ENCODE results near the gene CYP3A5. TPM values are rescaled to one million over a fixed set of nuclear protein-coding genes. Genes with fewer than 3 reads are reported as not detected.
A peak's percentile ranks its signal among the peaks of the same experiment; 100 is the strongest.

Gene CYP3A5
- total and polyA plus RNA-seq, 9 of the 15 experiments (the other 6 are each of a cell fraction or from before 2014, with no cell fraction given), result 0.73 to 2.8 (median 1.5) TPM

DNA sequence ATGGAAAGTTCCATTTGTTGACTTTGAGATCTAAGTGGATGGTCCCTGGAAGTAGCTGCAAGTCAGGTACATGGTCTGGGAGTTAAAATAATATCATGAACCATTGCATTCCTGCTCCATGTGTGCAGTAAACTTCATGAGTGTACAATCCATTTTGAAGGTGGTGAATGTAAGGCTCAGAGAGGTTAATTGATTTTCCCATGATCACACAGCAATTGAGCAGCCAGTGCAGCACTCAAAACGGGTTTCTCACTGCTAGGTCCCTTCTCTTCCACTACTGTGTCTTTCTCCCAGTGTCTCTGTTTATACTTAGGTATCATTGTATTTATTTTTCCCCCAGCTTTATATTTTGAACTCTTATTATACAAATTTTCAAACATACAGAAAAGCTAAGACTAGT, 53.1 kb downstream of the CYP3A5 start (continued):
- TF ChIP-seq RCOR1 (IDR thresholded peaks at IDR 0.05; ENCODE audit: borderline replicate concordance in 1 of 2, low read depth in 2 of 2, low read length in 2 of 2) (peak in 1 of 2 experiments; percentile 21; a peak in 1 of 4 replicates), SMC3 (conservative IDR thresholded peaks at IDR 0.05; ENCODE audit: insufficient read depth, low read depth, low read length) (no peak), ADNP (tag; IDR thresholded peaks at IDR 0.05) (0 out of 2 replicates have a peak, but pooled peaks have one; percentile 41), ATF1 (CRISPR knock-in tag; IDR thresholded peaks at IDR 0.05) (no peak), ATF1 (tag; IDR thresholded peaks at IDR 0.05) (no peak), NR2F6 (CRISPR knock-in tag; IDR thresholded peaks at IDR 0.05) (no peak), JUNB (CRISPR knock-in tag; conservative IDR thresholded peaks at IDR 0.05) (no peak), MTF1 (CRISPR knock-in tag; IDR thresholded peaks at IDR 0.05; ENCODE audit: borderline replicate concordance) (no peak), BCOR (IDR thresholded peaks at IDR 0.05) (peak; percentile 95), ESRRB (CRISPR knock-in tag; IDR thresholded peaks at IDR 0.05; ENCODE audit: borderline replicate concordance) (no peak), ZNF644 (tag; IDR thresholded peaks at IDR 0.05; ENCODE audit: low read depth) (no peak), KDM1A (IDR thresholded peaks at IDR 0.05) (peak; percentile 38 to 71; a peak in 3 of 4 replicates)
- TF ChIP-seq, protein P1, sequence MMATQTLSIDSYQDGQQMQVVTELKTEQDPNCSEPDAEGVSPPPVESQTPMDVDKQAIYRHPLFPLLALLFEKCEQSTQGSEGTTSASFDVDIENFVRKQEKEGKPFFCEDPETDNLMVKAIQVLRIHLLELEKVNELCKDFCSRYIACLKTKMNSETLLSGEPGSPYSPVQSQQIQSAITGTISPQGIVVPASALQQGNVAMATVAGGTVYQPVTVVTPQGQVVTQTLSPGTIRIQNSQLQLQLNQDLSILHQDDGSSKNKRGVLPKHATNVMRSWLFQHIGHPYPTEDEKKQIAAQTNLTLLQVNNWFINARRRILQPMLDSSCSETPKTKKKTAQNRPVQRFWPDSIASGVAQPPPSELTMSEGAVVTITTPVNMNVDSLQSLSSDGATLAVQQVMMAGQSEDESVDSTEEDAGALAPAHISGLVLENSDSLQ (IDR thresholded peaks at IDR 0.05), result no peak
- TF ChIP-seq, protein P2, sequence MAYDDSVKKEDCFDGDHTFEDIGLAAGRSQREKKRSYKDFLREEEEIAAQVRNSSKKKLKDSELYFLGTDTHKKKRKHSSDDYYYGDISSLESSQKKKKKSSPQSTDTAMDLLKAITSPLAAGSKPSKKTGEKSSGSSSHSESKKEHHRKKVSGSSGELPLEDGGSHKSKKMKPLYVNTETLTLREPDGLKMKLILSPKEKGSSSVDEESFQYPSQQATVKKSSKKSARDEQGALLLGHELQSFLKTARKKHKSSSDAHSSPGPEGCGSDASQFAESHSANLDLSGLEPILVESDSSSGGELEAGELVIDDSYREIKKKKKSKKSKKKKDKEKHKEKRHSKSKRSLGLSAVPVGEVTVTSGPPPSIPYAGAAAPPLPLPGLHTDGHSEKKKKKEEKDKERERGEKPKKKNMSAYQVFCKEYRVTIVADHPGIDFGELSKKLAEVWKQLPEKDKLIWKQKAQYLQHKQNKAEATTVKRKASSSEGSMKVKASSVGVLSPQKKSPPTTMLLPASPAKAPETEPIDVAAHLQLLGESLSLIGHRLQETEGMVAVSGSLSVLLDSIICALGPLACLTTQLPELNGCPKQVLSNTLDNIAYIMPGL (CRISPR knock-in tag; IDR thresholded peaks at IDR 0.05), result no peak

Measured in K562 (cell line).